H1 (cell line): ENCODE measurements around the gene EXOC3L1. TPM values are rescaled to one million over a fixed set of nuclear protein-coding genes. Genes with fewer than 3 reads are reported as not detected.

ENCODE experiments used
- CTCF ChIA-PET: fragments of 300-600 bp; sonication (Branson Sonifier 250); formaldehyde crosslinking; loops from one replicate; lab custom pipeline; 2021; ENCODE audit not compliant: partially characterized antibody; lab: Charles Lee
- POLR2A ChIA-PET: fragments of 300-600 bp; sonication (Branson Sonifier 250); formaldehyde crosslinking; loops from one replicate; lab custom pipeline; 2021; ENCODE audit warnings: inconsistent platforms; ENCODE audit not compliant: partially characterized antibody; lab: Charles Lee
- DNase-seq, 2 experiments: peaks; one replicate each; pipeline versions ENCODE4 v3.0.0 to v3.0.0-alpha.2; 2010 to 2022; ENCODE audit warnings: low spot score in 2 of 2, low read depth in 1 of 2, mixed read lengths in 1 of 2
- FAIRE-seq: peaks from 2 replicates; lab custom pipeline; 2011; peaks lifted over from hg19 to GRCh38; lab: Jason Lieb, UNC
- H2AFZ ChIP-seq: 2 replicates; pipeline ENCODE4 v1.8.1; 2012; ENCODE audit warnings: low read length, inconsistent platforms
- H2AK5ac ChIP-seq: 2 replicates; pipeline ENCODE4 v1.6.1; 2013; ENCODE audit warnings: low read depth, low read length
- H2BK120ac ChIP-seq: replicated peaks from 2 replicates; pipeline ENCODE3; 2013; ENCODE audit warnings: low read depth, low read length, inconsistent platforms
- H2BK12ac ChIP-seq: 2 replicates; pipeline ENCODE4 v1.6.1; 2013; ENCODE audit warnings: low read depth, low read length
- H2BK15ac ChIP-seq: 2 replicates; pipeline ENCODE4 v1.6.1; 2013; ENCODE audit warnings: low read length
- H2BK20ac ChIP-seq: 2 replicates; pipeline ENCODE4 v1.6.1; 2013; ENCODE audit warnings: low read length
- H2BK5ac ChIP-seq: 2 replicates; pipeline ENCODE4 v1.6.1; 2013; ENCODE audit warnings: low read depth, low read length
- H3K14ac ChIP-seq: 2 replicates; pipeline ENCODE4 v1.6.1; 2013; ENCODE audit warnings: inconsistent platforms; ENCODE audit not compliant: insufficient read length
- H3K18ac ChIP-seq: 2 replicates; pipeline ENCODE4 v1.6.1; 2013; ENCODE audit warnings: low read length; ENCODE audit errors: extremely low read depth
- H3K23ac ChIP-seq: 2 replicates; pipeline ENCODE4 v1.6.1; 2013; ENCODE audit warnings: inconsistent platforms; ENCODE audit not compliant: insufficient read length
- H3K23me2 ChIP-seq: 2 replicates; pipeline ENCODE4 v1.6.1; 2013; ENCODE audit warnings: low read depth, low read length
- H3K27ac ChIP-seq: 2 replicates; pipeline ENCODE4 v1.6.1; 2011; ENCODE audit warnings: low read depth, low read length, inconsistent platforms
- H3K27me3 ChIP-seq, 4 experiments: replicated peaks in 1 of 4; 1 replicate in 1 of 4; 2 replicates in 3 of 4; pipeline versions ENCODE4 v1.6.1 to v1.8.1; 2011 to 2013; ENCODE audit warnings: low read length in 3 of 4, mild to moderate bottlenecking in 3 of 4, inconsistent platforms in 2 of 4, mixed read lengths in 2 of 4, moderate library complexity in 1 of 4; ENCODE audit not compliant: control insufficient read depth in 3 of 4, insufficient read depth in 3 of 4; ENCODE audit errors: extremely low read depth in 1 of 4
- H3K36me3 ChIP-seq, 4 experiments: 2 replicates each; pipeline versions ENCODE4 v1.6.1 to v1.8.1; 2011 to 2013; ENCODE audit warnings: mild to moderate bottlenecking in 4 of 4, low read length in 3 of 4, moderate library complexity in 2 of 4, control low read depth in 1 of 4, inconsistent platforms in 1 of 4; ENCODE audit not compliant: insufficient read depth in 4 of 4, control insufficient read depth in 2 of 4
- H3K4ac ChIP-seq: replicated peaks from 2 replicates; pipeline ENCODE3; 2013; ENCODE audit warnings: low read length, low read depth, mixed read lengths, inconsistent platforms; ENCODE audit not compliant: insufficient read length
- H3K4me1 ChIP-seq, 4 experiments: replicated peaks in 1 of 4; 1 replicate in 1 of 4; 2 replicates in 3 of 4; pipeline versions ENCODE4 v1.6.1 to v1.8.1; 2011 to 2013; ENCODE audit warnings: low read length in 3 of 4, inconsistent platforms in 2 of 4, mixed read lengths in 1 of 4; ENCODE audit not compliant: insufficient read depth in 4 of 4, control insufficient read depth in 3 of 4
- H3K4me2 ChIP-seq, 2 experiments: 2 replicates each; pipeline versions ENCODE4 v1.6.1 to v1.8.1; 2011 to 2013; ENCODE audit warnings: low read depth in 2 of 2, low read length in 2 of 2, control low read depth in 1 of 2, inconsistent platforms in 1 of 2, mild to moderate bottlenecking in 1 of 2; ENCODE audit not compliant: insufficient read depth in 1 of 2
- H3K4me3 ChIP-seq, 4 experiments: fragments of 200-600, 300-600 bp in 1 of 4; sonication (generic), shearing (Covaris generic), sonication (Bioruptor Twin) in 1 of 4; 2 replicates each; pipeline versions ENCODE4 v1.5.1 to v1.8.1; 2011 to 2016; ENCODE audit warnings: low read length in 4 of 4, low read depth in 3 of 4, control low read depth in 2 of 4, inconsistent platforms in 2 of 4, mild to moderate bottlenecking in 2 of 4, mixed read lengths in 1 of 4, moderate library complexity in 1 of 4; ENCODE audit not compliant: insufficient read depth in 2 of 4; ENCODE audit errors: extremely low read depth in 1 of 4
- H3K56ac ChIP-seq: replicated peaks from 2 replicates; pipeline ENCODE3; 2013; ENCODE audit warnings: low read depth, mild to moderate bottlenecking, mixed read lengths, low read length, inconsistent platforms; ENCODE audit not compliant: insufficient read length
- H3K79me1 ChIP-seq: 2 replicates; pipeline ENCODE4 v1.6.1; 2013; ENCODE audit warnings: low read depth, low read length, control low read depth
- H3K79me2 ChIP-seq, 2 experiments: 2 replicates each; pipeline versions ENCODE4 v1.6.1 to v1.8.1; 2012 to 2013; ENCODE audit warnings: low read length in 2 of 2, mild to moderate bottlenecking in 2 of 2, inconsistent platforms in 1 of 2; ENCODE audit not compliant: insufficient read depth in 2 of 2, control insufficient read depth in 1 of 2
- H3K9ac ChIP-seq, 4 experiments: replicated peaks in 1 of 4; 1 replicate in 1 of 4; 2 replicates in 3 of 4; pipeline versions ENCODE4 v1.6.1 to v1.8.1; 2011 to 2013; ENCODE audit warnings: low read depth in 3 of 4, low read length in 3 of 4, control low read depth in 2 of 4, mild to moderate bottlenecking in 2 of 4, moderate library complexity in 2 of 4, inconsistent platforms in 1 of 4; ENCODE audit errors: extremely low read depth in 1 of 4
- H3K9me3 ChIP-seq, 2 experiments: 2 replicates each; pipeline versions ENCODE4 v1.6.1 to v1.8.1; 2012 to 2013; ENCODE audit warnings: mild to moderate bottlenecking in 2 of 2, moderate library complexity in 2 of 2, control low read depth in 1 of 2, inconsistent platforms in 1 of 2, low read depth in 1 of 2, low read length in 1 of 2, mixed read lengths in 1 of 2; ENCODE audit not compliant: insufficient read depth in 2 of 2
- H4K20me1 ChIP-seq, 2 experiments: replicated peaks in 1 of 2; 2 replicates each; pipeline versions ENCODE3 to v1.8.1; 2011 to 2013; ENCODE audit warnings: inconsistent platforms in 2 of 2, low read length in 2 of 2, mild to moderate bottlenecking in 1 of 2; ENCODE audit not compliant: insufficient read depth in 2 of 2, control insufficient read depth in 1 of 2
- H4K5ac ChIP-seq: 2 replicates; pipeline ENCODE4 v1.6.1; 2013; ENCODE audit warnings: low read length, low read depth, mixed read lengths, inconsistent platforms; ENCODE audit not compliant: insufficient read length
- H4K8ac ChIP-seq: 2 replicates; pipeline ENCODE4 v1.8.0; 2013; ENCODE audit warnings: mild to moderate bottlenecking, moderate library complexity, low read length, inconsistent platforms; ENCODE audit not compliant: insufficient read depth; ENCODE audit errors: extremely low read depth
- H4K91ac ChIP-seq: replicated peaks from 2 replicates; pipeline ENCODE3; 2013; ENCODE audit warnings: low read length, mixed read lengths, inconsistent platforms; ENCODE audit not compliant: insufficient read length
- CTBP2 ChIP-seq: IDR thresholded peaks from 2 replicates; pipeline ENCODE4 v1.7.0; 2011; ENCODE audit warnings: borderline replicate concordance, mild to moderate bottlenecking, moderate library complexity, mixed read lengths, low read length; ENCODE audit not compliant: insufficient read depth, insufficient read length
- EZH2 ChIP-seq: fragments of 200-600 bp; sonication (generic); IDR thresholded peaks from 2 replicates; pipeline ENCODE4 v1.7.1; 2012; ENCODE audit warnings: low read depth, mild to moderate bottlenecking, moderate library complexity, low read length, inconsistent platforms; ENCODE audit not compliant: severe bottlenecking
- SIX5 ChIP-seq: IDR thresholded peaks from 2 replicates; pipeline ENCODE4 v1.6.1; 2011; ENCODE audit warnings: mild to moderate bottlenecking, low read depth, low read length
- SP2 ChIP-seq: IDR thresholded peaks from 2 replicates; pipeline ENCODE4 v1.6.1; 2012; ENCODE audit warnings: mild to moderate bottlenecking, low read length, inconsistent platforms
- TAF7 ChIP-seq: optimal IDR thresholded peaks from 2 replicates; pipeline ENCODE3; 2011; ENCODE audit warnings: low read depth, mild to moderate bottlenecking, inconsistent platforms, low read length, moderate library complexity, borderline replicate concordance
- WGBS, 2 experiments: shearing (Covaris generic) in 1 of 2; methylation state at CpG; one replicate each; pipeline versions ENCODE4 v1.1.6 to v1.1.7; 2013 to 2015; ENCODE audit warnings: low lambda C conversion rate in 2 of 2, mixed read lengths in 2 of 2, inconsistent platforms in 1 of 2, low coverage in 1 of 2, missing lambda C conversion rate in 1 of 2; ENCODE audit not compliant: insufficient replicate concordance in 2 of 2, insufficient coverage in 1 of 2, insufficient read length in 1 of 2; ENCODE audit errors: extremely low coverage in 1 of 2, missing lambda C conversion rate in 1 of 2; 5-methylcytosine and 5-hydroxymethylcytosine counted together
- polyA plus RNA-seq, 7 experiments: library from polyadenylated mRNA; depleted of rRNA in 3 of 7; stranded (reverse) in 5 of 7; unstranded in 2 of 7; fragments of >200 nt in 5 of 7; fragments of 200-250 nt in 2 of 7; gene quantifications; 1 replicate in 5 of 7; 2 replicates in 1 of 7; 4 replicates in 1 of 7; pipeline versions ENCODE4 v1.2.1 to v1.2.3, GENCODE V29; 2011 to 2013; ENCODE audit warnings: missing spikeins in 2 of 7, mixed read lengths in 2 of 7
- total RNA-seq: library from RNA; stranded (reverse); fragmentation: NEBNext Ultra II Directional; extraction: Animal tissue kit (Norgen Biotek cat#: 25700); gene quantifications from 2 replicates; pipeline ENCODE4 v1.2.1, GENCODE V29; 2021

The EXOC3L1 gene
- total and polyA plus RNA-seq, 2 of the 8 experiments (the other 6 are each of a cell fraction or from before 2014, with no cell fraction given), result 1.3 TPM

DNA sequence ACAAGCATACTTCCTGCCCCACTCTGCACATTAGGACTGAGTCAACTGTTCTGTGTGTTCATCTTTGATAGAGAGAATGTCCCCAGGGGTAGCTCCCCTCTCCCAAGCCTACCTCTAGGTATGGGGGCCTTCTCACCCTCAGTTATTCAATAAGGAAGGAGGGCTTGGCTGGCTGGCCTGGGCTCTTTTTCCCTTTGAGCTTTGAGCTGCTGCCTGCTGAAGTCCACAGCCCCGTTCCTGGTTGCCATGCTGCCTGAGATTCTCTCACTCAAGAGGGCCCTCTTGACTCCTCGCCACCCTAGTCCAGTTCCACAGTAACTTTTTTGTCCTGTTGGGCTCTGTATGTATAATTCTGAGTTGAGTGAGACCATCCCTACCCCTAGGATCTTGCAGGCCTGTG, 44.2 kb downstream of the EXOC3L1 start:
- no peak overlapping the region for H3K14ac ChIP-seq
- DNase-seq, result no peak
- CTCF ChIA-PET, result interaction anchor here (1.4 to 3.1 kb wide), 4 partner anchors 10 to 128 kb away, joined by 3 to 12 read pairs (median 6); no protein-coding TSS in a partner anchor
- H2BK15ac ChIP-seq, result no peak overlapping the region
- no peak overlapping the region for H2BK5ac ChIP-seq
- POLR2A ChIA-PET, result interaction anchor here (1.0 kb wide), 1 partner anchor 26 kb away, joined by 3 read pairs; no protein-coding TSS in a partner anchor
- H3K23me2 ChIP-seq, result peaks cover 10% of the 10 kb centered on the region; the same call in 1 of the 2 replicates
- no peak overlapping the region for H3K4me2 ChIP-seq
- no peak overlapping the region for H3K56ac ChIP-seq
- H4K8ac ChIP-seq, result no peak overlapping the region
- TF ChIP-seq SP2, result no peak
- no peak for TF ChIP-seq SIX5
- no peak for TF ChIP-seq CTBP2
- TF ChIP-seq TAF7, result no peak
- TF ChIP-seq EZH2, result no peak
- H2BK12ac ChIP-seq, result no peak overlapping the region
- peaks cover 13 to 42% (median 33%) of the 10 kb centered on the region in 4 experiments; a peak in 7 of 8 replicates for H3K36me3 ChIP-seq
- H3K79me1 ChIP-seq, result no peaks in the 10 kb centered on the region
- H3K4ac ChIP-seq, result no peak overlapping the region
- no peak overlapping the region for H3K23ac ChIP-seq
- no peak overlapping the region for H3K9ac ChIP-seq
- H4K20me1 ChIP-seq, result peaks cover 3 to 20% of the 10 kb centered on the region in 2 experiments
- no peaks in the 10 kb centered on the region for H3K79me2 ChIP-seq
- H3K27ac ChIP-seq, result no peak overlapping the region
- 100% methylated on average over 2 of the region's 2 CpGs; no CpG with 5 or more reads in 1 of the 2 experiments for WGBS, 2 experiments
- H3K4me1 ChIP-seq, result peaks cover 0 to 5% (median 4%) of the 10 kb centered on the region in 4 experiments; a peak in 4 of 7 replicates
- peaks cover 0 to 6% (median under 1%) of the 10 kb centered on the region in 4 experiments; a peak in 4 of 7 replicates for H3K27me3 ChIP-seq
- no peak overlapping the region for H2AFZ ChIP-seq
- no peak overlapping the region for H4K91ac ChIP-seq
- no peaks in the 10 kb centered on the region; a peak in 1 of 4 replicates for H3K9me3 ChIP-seq
- no peak overlapping the region for H2BK120ac ChIP-seq
- no peak for FAIRE-seq
- no peak overlapping the region for H3K4me3 ChIP-seq
- H4K5ac ChIP-seq, result no peak overlapping the region
- H3K18ac ChIP-seq, result no peak overlapping the region
- no peak overlapping the region for H2AK5ac ChIP-seq
- no peak overlapping the region for H2BK20ac ChIP-seq
